H1 (cell line): Measurements from ENCODE around the gene RASL10A.

Source experiments
- ATF2 ChIP-seq: IDR thresholded peaks from 2 replicates; pipeline ENCODE4 v1.6.1; 2012; ENCODE audit warnings: low read length, inconsistent platforms
- E2F6 ChIP-seq: IDR thresholded peaks from 2 replicates; pipeline ENCODE4 v1.6.1; 2012; ENCODE audit warnings: inconsistent platforms
- POLR2A ChIP-seq, 2 experiments: IDR thresholded peaks; 1 replicate in 1 of 2; 2 replicates in 1 of 2; pipeline ENCODE4 v1.6.1; 2011; ENCODE audit warnings: low read depth in 2 of 2, low read length in 2 of 2, mild to moderate bottlenecking in 2 of 2; ENCODE audit errors: control extremely low read depth in 1 of 2
- POLR2AphosphoS5 ChIP-seq: IDR thresholded peaks from 2 replicates; pipeline ENCODE4 v1.6.1; 2011; ENCODE audit warnings: low read depth, low read length
- SP1 ChIP-seq: IDR thresholded peaks from 2 replicates; pipeline ENCODE4 v1.6.1; 2011; ENCODE audit warnings: low read depth, low read length

- no peak for TF ChIP-seq SP1
- TF ChIP-seq POLR2A (IDR thresholded peaks at IDR 0.05; ENCODE audit: control extremely low read depth in 1 of 2, low read depth in 2 of 2, low read length in 2 of 2), result no peak
- TF ChIP-seq E2F6, result no peak
- TF ChIP-seq ATF2, result no peak
- no peak for TF ChIP-seq POLR2AphosphoS5
Observed at GRCh38 chr22:29342577-29343312, 27.2 kb upstream of the RASL10A start.
